SU-DHL-6 (cell line): ENCODE measurements around the gene RNF40.

Experiments
- H2AFZ ChIP-seq: fragments of 200-600 bp; sonication (generic); 2 replicates; pipeline ENCODE4 v1.6.1; 2014; ENCODE audit warnings: low read depth, mild to moderate bottlenecking, moderate library complexity, mixed read lengths, antibody characterized with exemption, low read length; ENCODE audit not compliant: severe bottlenecking
- H3F3A ChIP-seq: fragments of 200-600 bp; shearing (Covaris generic); 2 replicates; pipeline ENCODE4 v1.6.0; 2016; ENCODE audit warnings: antibody characterized with exemption, mild to moderate bottlenecking; ENCODE audit not compliant: insufficient read depth
- H3K27ac ChIP-seq: fragments of 200-600 bp; sonication (generic); 2 replicates; pipeline ENCODE4 v1.5.1; 2016; ENCODE audit warnings: low read depth, mild to moderate bottlenecking, low read length, moderate library complexity, mixed read lengths
- H3K27me3 ChIP-seq: fragments of 200-600 bp; sonication (generic), shearing (Covaris generic); 2 replicates; pipeline ENCODE4 v1.6.0; 2014; ENCODE audit warnings: mild to moderate bottlenecking, low read length
- H3K36me3 ChIP-seq: fragments of 200-600 bp; sonication (generic); 2 replicates; pipeline ENCODE4 v1.6.1; 2014; ENCODE audit warnings: mild to moderate bottlenecking, low read length, mixed read lengths
- H3K4me2 ChIP-seq: fragments of 300-600, 200-600 bp; shearing (Covaris generic), sonication (generic); 2 replicates; pipeline ENCODE4 v1.6.0; 2014; ENCODE audit warnings: low read length, low read depth, mild to moderate bottlenecking; ENCODE audit not compliant: poor library complexity, severe bottlenecking
- H3K4me3 ChIP-seq: fragments of 200-600 bp; sonication (generic); 2 replicates; pipeline ENCODE4 v1.5.1; 2014; ENCODE audit warnings: antibody characterized with exemption, low read length, mild to moderate bottlenecking, mixed read lengths; ENCODE audit not compliant: insufficient read depth, poor library complexity, severe bottlenecking
- H3K79me2 ChIP-seq: fragments of 200-600 bp; sonication (generic); 2 replicates; pipeline ENCODE4 v1.6.1; 2014; ENCODE audit warnings: mild to moderate bottlenecking, low read length, moderate library complexity; ENCODE audit not compliant: insufficient read depth
- H3K9ac ChIP-seq: fragments of 200-600 bp; sonication (generic); 2 replicates; pipeline ENCODE4 v1.7.0; 2014; ENCODE audit warnings: mild to moderate bottlenecking, low read length
- H3K9me2 ChIP-seq: fragments of 200-600 bp; sonication (generic); replicated peaks from 2 replicates; pipeline ENCODE4 v1.6.1; 2014; ENCODE audit warnings: low read length; ENCODE audit not compliant: insufficient read depth
- H3K9me3 ChIP-seq: fragments of 200-600 bp; sonication (generic); 2 replicates; pipeline ENCODE4 v1.6.1; 2014; ENCODE audit warnings: low read length, mixed read lengths; ENCODE audit not compliant: insufficient read depth
- H4K20me1 ChIP-seq: fragments of 200-600 bp; sonication (generic); 2 replicates; pipeline ENCODE4 v1.6.1; 2014; ENCODE audit warnings: low read depth, mild to moderate bottlenecking, antibody characterized with exemption, low read length, moderate library complexity, mixed read lengths
- CTCF ChIP-seq: fragments of 200-600 bp; sonication (generic); IDR thresholded peaks from one replicate; pipeline ENCODE4 v1.5.1; 2017; ENCODE audit warnings: antibody characterized with exemption, mild to moderate bottlenecking, low read length, moderate library complexity; ENCODE audit not compliant: insufficient read depth, poor library complexity, severe bottlenecking
- EZH2phosphoT487 ChIP-seq: fragments of 200-600 bp; sonication (generic), shearing (Covaris generic); conservative IDR thresholded peaks from 2 replicates; pipeline ENCODE4 v1.6.1; 2018; ENCODE audit warnings: mild to moderate bottlenecking, antibody characterized with exemption, low read length, moderate library complexity, mixed read lengths

Gene RNF40

GRCh38 chr16:30747331-30747730, 14.8 kb upstream of the RNF40 start:
- no peaks in the 10 kb centered on the region for H3K9me2 ChIP-seq
- H3K4me2 ChIP-seq: peak overlapping the region; percentile 69
- H3K36me3 ChIP-seq: 0 out of 2 replicates have a peak, but pooled peaks cover 4% of the 10 kb centered on the region
- no peaks in the 10 kb centered on the region for H3K9me3 ChIP-seq
- peak overlapping the region; percentile 62 for H2AFZ ChIP-seq
- peak overlapping the region; percentile 62 for H3K27ac ChIP-seq
- TF ChIP-seq CTCF: no peak
- TF ChIP-seq EZH2phosphoT487: no peak
- H3K4me3 ChIP-seq: no peak overlapping the region
- H4K20me1 ChIP-seq: no peaks in the 10 kb centered on the region
- H3K9ac ChIP-seq: peak overlapping the region; percentile 56
- no peaks in the 10 kb centered on the region for H3K27me3 ChIP-seq
- H3K79me2 ChIP-seq: peaks cover 20% of the 10 kb centered on the region
- H3F3A ChIP-seq: peaks cover 31% of the 10 kb centered on the region

- Histone ChIP-seq H4K20me1 (no peaks in the 10 kb centered on the region), H3K4me2 (peak within 1 kb of the TSS; percentile 69), H2AFZ (peak within 1 kb of the TSS; percentile 62), H3K79me2 (peaks cover 20% of the 10 kb centered on the region), H3F3A (peaks cover 31% of the 10 kb centered on the region), H3K27me3 (no peaks in the 10 kb centered on the region), H3K9ac (peak within 1 kb of the TSS; percentile 62), H3K4me3 (peak within 1 kb of the TSS; percentile 91), H3K36me3 (0 out of 2 replicates have a peak, but pooled peaks cover 4% of the 10 kb centered on the region), H3K9me2 (no peaks in the 10 kb centered on the region), H3K9me3 (no peaks in the 10 kb centered on the region), H3K27ac (peak within 1 kb of the TSS; percentile 62)
- TF ChIP-seq CTCF (no peak), EZH2phosphoT487 (no peak)
Observed at GRCh38 chr16:30747799-30748633, 14.1 kb upstream of the RNF40 start, which contains the start of gene PHKG2. PHKG2 (plus strand) TSS chr16:30748425; CDS start chr16:30748821, 396 bp downstream.

- peaks cover 20% of the 10 kb centered on the region for H3K79me2 ChIP-seq
- H3K4me3 ChIP-seq: peak overlapping the region; percentile 91
- peak overlapping the region; percentile 66 for H3K4me2 ChIP-seq
- H3K9ac ChIP-seq: peak overlapping the region; percentile 62
- H3F3A ChIP-seq: peaks cover 27% of the 10 kb centered on the region
- H3K36me3 ChIP-seq: 0 out of 2 replicates have a peak, but pooled peaks cover 4% of the 10 kb centered on the region
- H3K27ac ChIP-seq: no peak overlapping the region
- TF ChIP-seq EZH2phosphoT487 (no peak), CTCF (no peak)
- no peak overlapping the region for H2AFZ ChIP-seq
- H4K20me1 ChIP-seq: no peaks in the 10 kb centered on the region
- H3K9me2 ChIP-seq: no peaks in the 10 kb centered on the region
- H3K27me3 ChIP-seq: no peaks in the 10 kb centered on the region
- H3K9me3 ChIP-seq: no peaks in the 10 kb centered on the region
Observed at GRCh38 chr16:30748634-30749445, 13.3 kb upstream of the RNF40 start.
